Loucy (cell line): ENCODE data around the gene CCDC187.

Source experiments
- H2AFZ ChIP-seq: fragments of 200-600 bp; sonication (generic); 2 replicates; pipeline ENCODE4 v1.6.0; 2016; ENCODE audit warnings: antibody characterized with exemption, mild to moderate bottlenecking, low read length, moderate library complexity
- H3F3A ChIP-seq: fragments of 200-600 bp; 2 replicates; pipeline ENCODE4 v1.6.0; 2016; ENCODE audit warnings: antibody characterized with exemption, low read depth, mild to moderate bottlenecking
- H3K27me3 ChIP-seq: fragments of 200-600 bp; sonication (generic); 2 replicates; pipeline ENCODE4 v1.6.1; 2014; ENCODE audit warnings: low read length, mild to moderate bottlenecking; ENCODE audit not compliant: insufficient read depth, poor library complexity, severe bottlenecking
- H3K36me3 ChIP-seq: fragments of 200-600 bp; sonication (generic); 2 replicates; pipeline ENCODE4 v1.6.1; 2016; ENCODE audit warnings: low read length; ENCODE audit not compliant: insufficient read depth
- H3K4me1 ChIP-seq: fragments of 200-600 bp; sonication (generic); 2 replicates; pipeline ENCODE4 v1.5.1; 2014; ENCODE audit warnings: low read length, mild to moderate bottlenecking; ENCODE audit not compliant: insufficient read depth, poor library complexity, severe bottlenecking
- H3K4me2 ChIP-seq: fragments of 200-600 bp; sonication (generic); 2 replicates; pipeline ENCODE4 v1.6.0; 2014; ENCODE audit warnings: antibody characterized with exemption, low read length, low read depth, mild to moderate bottlenecking; ENCODE audit not compliant: poor library complexity, severe bottlenecking
- H3K4me3 ChIP-seq: fragments of 200-600 bp; sonication (generic); 2 replicates; pipeline ENCODE4 v1.5.1; 2014; ENCODE audit warnings: low read length, mild to moderate bottlenecking, mixed read lengths; ENCODE audit not compliant: poor library complexity, severe bottlenecking
- H3K79me2 ChIP-seq: fragments of 200-600 bp; sonication (generic); 2 replicates; pipeline ENCODE4 v1.6.1; 2014; ENCODE audit warnings: low read length; ENCODE audit not compliant: insufficient read depth
- H3K9ac ChIP-seq: fragments of 200-600 bp; sonication (generic); 2 replicates; pipeline ENCODE4 v1.6.0; 2014; ENCODE audit warnings: mild to moderate bottlenecking, low read depth, low read length, moderate library complexity; ENCODE audit not compliant: poor library complexity, severe bottlenecking
- H3K9me2 ChIP-seq: fragments of 200-600 bp; sonication (generic); replicated peaks from 2 replicates; pipeline ENCODE4 v1.6.1; 2016; ENCODE audit warnings: low read depth, low read length, mixed read lengths
- H3K9me3 ChIP-seq: fragments of 200-600 bp; sonication (generic); 2 replicates; pipeline ENCODE4 v1.6.1; 2014; ENCODE audit warnings: mild to moderate bottlenecking, antibody characterized with exemption, low read length, low read depth; ENCODE audit not compliant: insufficient read depth
- H4K20me1 ChIP-seq: fragments of 200-600 bp; sonication (generic); 2 replicates; pipeline ENCODE4 v1.6.0; 2014; ENCODE audit warnings: antibody characterized with exemption, low read length, mild to moderate bottlenecking; ENCODE audit not compliant: insufficient read depth, poor library complexity, severe bottlenecking
- EZH2phosphoT487 ChIP-seq: fragments of 200-600 bp; IDR thresholded peaks from 2 replicates; pipeline ENCODE4 v1.6.1; 2018; ENCODE audit warnings: antibody characterized with exemption, mild to moderate bottlenecking, moderate library complexity, borderline replicate concordance
- TF ChIP-seq, protein P1 (sequence below): fragments of 200-600 bp; sonication (generic); conservative IDR thresholded peaks from 2 replicates; pipeline ENCODE4 v1.5.1; 2014; ENCODE audit warnings: mild to moderate bottlenecking, antibody characterized with exemption, low read length

Gene CCDC187

DNA sequence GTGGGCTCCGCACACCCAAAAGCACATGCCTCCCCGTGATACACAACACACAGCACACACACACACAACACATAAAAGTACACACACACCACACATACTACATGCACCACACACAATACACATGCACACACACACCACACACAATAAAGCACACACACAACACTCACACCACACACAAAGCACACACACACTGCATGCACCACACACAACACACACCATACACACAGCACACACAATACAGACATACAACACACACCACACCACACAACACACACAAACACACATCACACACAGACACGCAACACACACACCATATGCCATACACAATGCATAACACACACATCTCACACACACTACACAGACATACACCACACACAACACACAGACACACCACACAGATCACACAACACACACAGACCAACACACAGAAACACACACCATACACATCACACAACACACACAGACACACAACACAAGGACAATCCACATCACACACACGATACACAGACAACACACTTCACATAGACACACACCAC, 3.4 kb upstream of the CCDC187 start:
- no peak for TF ChIP-seq EZH2phosphoT487
- TF ChIP-seq, protein P1, sequence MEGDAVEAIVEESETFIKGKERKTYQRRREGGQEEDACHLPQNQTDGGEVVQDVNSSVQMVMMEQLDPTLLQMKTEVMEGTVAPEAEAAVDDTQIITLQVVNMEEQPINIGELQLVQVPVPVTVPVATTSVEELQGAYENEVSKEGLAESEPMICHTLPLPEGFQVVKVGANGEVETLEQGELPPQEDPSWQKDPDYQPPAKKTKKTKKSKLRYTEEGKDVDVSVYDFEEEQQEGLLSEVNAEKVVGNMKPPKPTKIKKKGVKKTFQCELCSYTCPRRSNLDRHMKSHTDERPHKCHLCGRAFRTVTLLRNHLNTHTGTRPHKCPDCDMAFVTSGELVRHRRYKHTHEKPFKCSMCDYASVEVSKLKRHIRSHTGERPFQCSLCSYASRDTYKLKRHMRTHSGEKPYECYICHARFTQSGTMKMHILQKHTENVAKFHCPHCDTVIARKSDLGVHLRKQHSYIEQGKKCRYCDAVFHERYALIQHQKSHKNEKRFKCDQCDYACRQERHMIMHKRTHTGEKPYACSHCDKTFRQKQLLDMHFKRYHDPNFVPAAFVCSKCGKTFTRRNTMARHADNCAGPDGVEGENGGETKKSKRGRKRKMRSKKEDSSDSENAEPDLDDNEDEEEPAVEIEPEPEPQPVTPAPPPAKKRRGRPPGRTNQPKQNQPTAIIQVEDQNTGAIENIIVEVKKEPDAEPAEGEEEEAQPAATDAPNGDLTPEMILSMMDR: no peak
- Histone ChIP-seq H3K79me2 (no peaks in the 10 kb centered on the region), H3K27me3 (no peaks in the 10 kb centered on the region), H3K36me3 (no peaks in the 10 kb centered on the region), H3K9me2 (no peaks in the 10 kb centered on the region), H3K4me1 (peaks cover 14% of the 10 kb centered on the region), H3K4me3 (no peak overlapping the region), H3K9ac (no peak overlapping the region), H3F3A (no peaks in the 10 kb centered on the region), H2AFZ (no peak overlapping the region), H3K9me3 (no peaks in the 10 kb centered on the region), H3K4me2 (peak overlapping the region; percentile 29), H4K20me1 (no peaks in the 10 kb centered on the region)

- Histone ChIP-seq H3K4me1 (peaks cover 14% of the 10 kb centered on the region), H3K9ac (no peak overlapping the region), H3K27me3 (no peaks in the 10 kb centered on the region), H2AFZ (no peak overlapping the region), H4K20me1 (no peaks in the 10 kb centered on the region), H3F3A (no peaks in the 10 kb centered on the region), H3K79me2 (no peaks in the 10 kb centered on the region), H3K36me3 (no peaks in the 10 kb centered on the region), H3K9me3 (no peaks in the 10 kb centered on the region), H3K4me3 (no peak overlapping the region), H3K9me2 (no peaks in the 10 kb centered on the region), H3K4me2 (peak overlapping the region; percentile 29)
- TF ChIP-seq, protein P1: no peak
- no peak for TF ChIP-seq EZH2phosphoT487
Observed at GRCh38 chr9:136306211-136307208, 2.6 kb upstream of the CCDC187 start.

DNA sequence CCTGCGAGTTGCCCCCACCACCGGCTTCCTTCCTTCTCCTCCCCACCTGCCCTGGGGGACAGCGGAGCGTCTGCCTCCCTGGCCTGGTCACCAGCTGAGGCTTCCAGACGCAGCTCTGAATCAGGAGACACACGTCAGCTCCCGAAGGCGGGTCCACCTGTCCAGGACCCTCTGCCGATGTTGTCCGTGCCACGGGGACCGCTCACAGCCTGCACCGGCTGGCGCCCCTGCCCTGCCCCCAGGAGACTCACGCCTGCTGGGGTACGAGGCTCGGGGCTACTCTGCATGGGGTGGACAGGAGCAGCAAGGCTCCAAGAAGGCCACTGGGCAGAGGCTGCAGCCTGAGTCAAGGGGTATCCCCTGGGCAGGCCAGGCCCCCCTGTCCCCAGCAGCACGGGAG, 1.9 kb upstream of the CCDC187 start:
- TF ChIP-seq, protein P1: no peak
- no peak for TF ChIP-seq EZH2phosphoT487
- H4K20me1 ChIP-seq: no peaks in the 10 kb centered on the region
- H3K27me3 ChIP-seq: no peaks in the 10 kb centered on the region
- H3K79me2 ChIP-seq: no peaks in the 10 kb centered on the region
- no peaks in the 10 kb centered on the region for H3K9me2 ChIP-seq
- no peak overlapping the region for H2AFZ ChIP-seq
- H3K4me3 ChIP-seq: no peak overlapping the region
- no peaks in the 10 kb centered on the region for H3F3A ChIP-seq
- no peak overlapping the region for H3K9ac ChIP-seq
- no peak overlapping the region for H3K4me2 ChIP-seq
- no peaks in the 10 kb centered on the region for H3K36me3 ChIP-seq
- H3K4me1 ChIP-seq: peaks cover 14% of the 10 kb centered on the region
- H3K9me3 ChIP-seq: no peaks in the 10 kb centered on the region
